Tibial artery (tissue), 4 donors: Measurements from ENCODE around the gene LMOD1.

Experiments used
- DNase-seq, 2 donors: peaks; one replicate each; pipeline ENCODE4 v3.0.0-alpha.2; 2019
- H3K27ac ChIP-seq, 2 donors: fragments of 200-600 bp; sonication (generic) in 1 of 2; 1 replicate in 1 of 2; 2 replicates in 1 of 2; pipeline ENCODE4 v1.5.1; 2018 to 2019; ENCODE audit warnings: mild to moderate bottlenecking in 1 of 2
- H3K27me3 ChIP-seq, 2 donors: fragments of 200-600 bp; sonication (generic) in 1 of 2; one replicate each; pipeline versions ENCODE4 v1.5.1 to v1.6.0; 2016 to 2019
- H3K36me3 ChIP-seq, 3 donors: fragments of 200-600 bp; sonication (generic) in 2 of 3; one replicate each; pipeline ENCODE4 v1.5.1; 2016 to 2019; ENCODE audit warnings: mild to moderate bottlenecking in 2 of 3
- H3K4me1 ChIP-seq, 4 donors: fragments of 200-600 bp; sonication (generic) in 2 of 4; 1 replicate in 3 of 4; 2 replicates in 1 of 4; pipeline ENCODE4 v1.5.1; 2016 to 2019
- H3K4me3 ChIP-seq, 2 donors: fragments of 200-600 bp; sonication (generic) in 1 of 2; 1 replicate in 1 of 2; 2 replicates in 1 of 2; pipeline ENCODE4 v1.5.1; 2018 to 2019; ENCODE audit warnings: mild to moderate bottlenecking in 2 of 2
- H3K9me3 ChIP-seq, 3 donors: fragments of 200-600 bp; sonication (generic) in 1 of 3; one replicate each; pipeline ENCODE4 v1.5.1; 2016 to 2019
- intact Hi-C: fragments of 100-400 bp; cut with DNase I; formaldehyde crosslinking; loops from one replicate; pipeline ENCODE4 v1.15.0; 2023; ENCODE audit warnings: low total_unique reads
- TF ChIP-seq, protein P1 (sequence below), 2 experiments: fragments of 200-600 bp in 1 of 2; fragments of 450-650 bp in 1 of 2; IDR thresholded peaks; one replicate each; pipeline ENCODE4 v1.5.1; 2017 to 2019; ENCODE audit warnings: antibody characterized with exemption in 2 of 2, mild to moderate bottlenecking in 1 of 2, moderate library complexity in 1 of 2

The LMOD1 gene

DNA sequence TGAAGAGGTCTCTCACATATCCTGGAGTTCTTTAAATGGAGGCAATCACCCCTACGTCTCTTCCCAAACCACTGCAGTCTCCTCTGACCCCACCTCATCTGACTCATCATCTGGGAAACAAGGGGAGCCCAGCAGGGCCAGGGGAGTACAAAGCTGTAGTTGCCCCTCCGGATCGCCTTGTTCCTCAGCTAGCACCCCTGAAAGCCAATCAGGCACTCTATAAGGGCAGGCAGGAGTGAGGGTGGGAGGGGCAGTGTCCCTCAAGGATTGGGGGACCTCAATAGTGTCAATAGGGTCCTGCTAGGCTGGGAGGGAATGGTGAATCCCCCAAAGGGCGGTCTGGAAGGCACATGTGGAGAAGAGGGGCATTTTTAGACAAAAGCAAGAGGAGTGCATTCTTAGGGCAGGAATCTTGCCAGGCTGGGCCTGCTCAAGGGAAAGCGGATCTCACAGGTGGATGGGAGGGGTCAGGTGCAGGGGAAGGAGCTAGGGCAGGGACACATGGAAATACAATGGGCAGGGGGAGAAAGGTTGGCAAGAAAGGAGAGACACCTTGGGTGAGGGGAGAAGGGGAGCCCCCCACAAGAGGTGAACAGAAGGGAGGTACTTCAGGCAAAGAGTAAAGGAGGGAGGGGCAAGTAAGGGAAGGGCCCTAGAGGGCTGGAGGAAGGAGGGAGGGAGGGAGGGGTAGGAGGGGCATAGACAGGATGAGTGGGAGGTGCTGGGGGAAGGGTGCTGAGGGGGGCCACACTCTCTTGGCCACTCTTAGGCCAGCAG lies 51.8 kb downstream of the LMOD1 start:
- no peaks in the 10 kb centered on the region for H3K27me3 ChIP-seq
- DNase-seq, result no peak
- peaks cover 29 to 43% (median 35%) of the 10 kb centered on the region in 3 donors for H3K36me3 ChIP-seq
- H3K9me3 ChIP-seq, result no peaks in the 10 kb centered on the region
- H3K27ac ChIP-seq, result peak overlapping the region; percentile 76 to 95
- peaks cover 0 to 98% (median 77%) of the 10 kb centered on the region in 4 donors for H3K4me1 ChIP-seq
- intact Hi-C loops, result loop anchor here (5.0 kb wide), 2 partner anchors 48 to 78 kb away; no protein-coding TSS in a partner anchor
- no peak overlapping the region for H3K4me3 ChIP-seq
- TF ChIP-seq, protein P1, sequence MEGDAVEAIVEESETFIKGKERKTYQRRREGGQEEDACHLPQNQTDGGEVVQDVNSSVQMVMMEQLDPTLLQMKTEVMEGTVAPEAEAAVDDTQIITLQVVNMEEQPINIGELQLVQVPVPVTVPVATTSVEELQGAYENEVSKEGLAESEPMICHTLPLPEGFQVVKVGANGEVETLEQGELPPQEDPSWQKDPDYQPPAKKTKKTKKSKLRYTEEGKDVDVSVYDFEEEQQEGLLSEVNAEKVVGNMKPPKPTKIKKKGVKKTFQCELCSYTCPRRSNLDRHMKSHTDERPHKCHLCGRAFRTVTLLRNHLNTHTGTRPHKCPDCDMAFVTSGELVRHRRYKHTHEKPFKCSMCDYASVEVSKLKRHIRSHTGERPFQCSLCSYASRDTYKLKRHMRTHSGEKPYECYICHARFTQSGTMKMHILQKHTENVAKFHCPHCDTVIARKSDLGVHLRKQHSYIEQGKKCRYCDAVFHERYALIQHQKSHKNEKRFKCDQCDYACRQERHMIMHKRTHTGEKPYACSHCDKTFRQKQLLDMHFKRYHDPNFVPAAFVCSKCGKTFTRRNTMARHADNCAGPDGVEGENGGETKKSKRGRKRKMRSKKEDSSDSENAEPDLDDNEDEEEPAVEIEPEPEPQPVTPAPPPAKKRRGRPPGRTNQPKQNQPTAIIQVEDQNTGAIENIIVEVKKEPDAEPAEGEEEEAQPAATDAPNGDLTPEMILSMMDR (IDR thresholded peaks at IDR 0.05), result no peak

DNA sequence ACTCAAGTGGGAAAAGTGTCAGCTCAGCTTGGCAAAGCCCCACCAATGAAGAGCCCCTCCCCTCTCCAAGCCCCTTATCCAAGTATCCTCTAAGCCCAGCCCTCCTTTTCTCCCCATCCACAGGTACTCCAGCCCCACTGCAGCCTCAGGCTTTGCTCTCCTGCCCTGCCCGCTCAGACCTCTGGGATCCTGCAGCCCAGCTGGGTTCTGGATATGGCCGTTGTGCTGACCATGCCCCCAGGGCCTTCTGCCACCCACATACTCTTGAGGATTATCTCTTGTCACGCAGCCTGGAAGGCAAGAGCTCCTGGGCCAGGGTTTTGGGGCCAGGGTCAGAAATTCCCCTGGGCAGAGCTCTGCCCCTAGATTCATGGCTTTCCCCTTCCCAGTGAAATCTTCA lies 52.9 kb downstream of the LMOD1 start:
- H3K4me3 ChIP-seq, result no peak overlapping the region
- DNase-seq, result no peak
- H3K27ac ChIP-seq, result peak overlapping the region; percentile 76 to 95
- H3K9me3 ChIP-seq, result no peaks in the 10 kb centered on the region
- intact Hi-C loops, result no loop called here
- TF ChIP-seq, protein P1 (IDR thresholded peaks at IDR 0.05), result no peak
- no peaks in the 10 kb centered on the region for H3K27me3 ChIP-seq
- H3K36me3 ChIP-seq, result peaks cover 18 to 32% (median 24%) of the 10 kb centered on the region in 3 donors
- peaks cover 0 to 92% (median 69%) of the 10 kb centered on the region in 4 donors for H3K4me1 ChIP-seq

DNA sequence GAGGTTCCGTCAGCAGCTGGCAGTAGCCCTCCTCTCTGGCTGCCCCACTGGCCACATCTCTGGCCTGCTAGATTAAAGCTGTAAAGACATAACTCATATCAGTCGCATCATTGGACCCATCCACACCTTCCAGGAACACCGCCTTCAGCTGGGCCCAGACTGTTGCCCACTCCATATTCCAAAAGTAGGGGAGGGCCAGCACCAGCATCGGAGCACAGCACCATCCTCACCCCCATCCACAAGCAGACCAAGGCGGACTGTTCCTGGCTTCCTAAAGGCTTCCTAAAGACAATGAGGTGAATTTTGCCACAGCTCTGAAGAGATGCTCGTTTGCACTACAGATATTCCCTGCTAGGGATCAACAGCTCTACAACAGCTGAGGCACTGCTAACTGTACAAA lies 54.1 kb downstream of the LMOD1 start:
- peak overlapping the region; percentile 76 to 95 for H3K27ac ChIP-seq
- peaks cover 0 to 87% (median 61%) of the 10 kb centered on the region in 4 donors for H3K4me1 ChIP-seq
- DNase-seq, result no peak
- H3K27me3 ChIP-seq, result no peaks in the 10 kb centered on the region
- no peak overlapping the region for H3K4me3 ChIP-seq
- no peaks in the 10 kb centered on the region for H3K9me3 ChIP-seq
- TF ChIP-seq, protein P1 (IDR thresholded peaks at IDR 0.05), result no peak
- intact Hi-C loops, result no loop called here
- H3K36me3 ChIP-seq, result peaks cover 6 to 20% (median 11%) of the 10 kb centered on the region in 3 donors

DNA sequence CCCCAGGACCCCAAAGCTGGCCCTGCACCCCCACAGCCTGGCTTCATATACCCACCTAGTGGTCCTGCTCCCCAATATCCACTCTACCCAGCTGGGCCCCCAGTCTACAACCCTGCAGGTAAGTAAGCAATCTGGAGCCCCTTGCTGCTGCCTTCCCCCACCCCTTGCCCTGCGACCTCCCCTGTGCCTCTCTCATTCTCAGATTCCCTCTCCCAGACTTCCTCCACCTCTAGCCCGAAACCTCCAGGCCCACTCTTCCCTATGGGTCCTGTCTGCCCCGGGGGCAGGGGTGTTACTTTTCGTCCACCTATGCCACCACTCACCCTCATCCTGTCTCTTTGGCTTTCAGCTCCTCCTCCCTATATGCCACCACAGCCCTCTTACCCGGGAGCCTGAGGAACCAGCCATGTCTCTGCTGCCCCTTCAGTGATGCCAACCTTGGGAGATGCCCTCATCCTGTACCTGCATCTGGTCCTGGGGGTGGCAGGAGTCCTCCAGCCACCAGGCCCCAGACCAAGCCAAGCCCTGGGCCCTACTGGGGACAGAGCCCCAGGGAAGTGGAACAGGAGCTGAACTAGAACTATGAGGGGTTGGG lies 54.8 kb downstream of the LMOD1 start:
- Histone ChIP-seq H3K36me3 (peaks cover 3 to 13% (median 5%) of the 10 kb centered on the region in 3 donors), H3K4me1 (peaks cover 0 to 80% (median 54%) of the 10 kb centered on the region in 4 donors), H3K4me3 (no peak overlapping the region), H3K27ac (peak overlapping the region; percentile 76 to 95), H3K9me3 (no peaks in the 10 kb centered on the region), H3K27me3 (no peaks in the 10 kb centered on the region)
- intact Hi-C loops, result no loop called here
- DNase-seq, result peak; percentile 19 to 64
- TF ChIP-seq, protein P1 (IDR thresholded peaks at IDR 0.05), result no peak

DNA sequence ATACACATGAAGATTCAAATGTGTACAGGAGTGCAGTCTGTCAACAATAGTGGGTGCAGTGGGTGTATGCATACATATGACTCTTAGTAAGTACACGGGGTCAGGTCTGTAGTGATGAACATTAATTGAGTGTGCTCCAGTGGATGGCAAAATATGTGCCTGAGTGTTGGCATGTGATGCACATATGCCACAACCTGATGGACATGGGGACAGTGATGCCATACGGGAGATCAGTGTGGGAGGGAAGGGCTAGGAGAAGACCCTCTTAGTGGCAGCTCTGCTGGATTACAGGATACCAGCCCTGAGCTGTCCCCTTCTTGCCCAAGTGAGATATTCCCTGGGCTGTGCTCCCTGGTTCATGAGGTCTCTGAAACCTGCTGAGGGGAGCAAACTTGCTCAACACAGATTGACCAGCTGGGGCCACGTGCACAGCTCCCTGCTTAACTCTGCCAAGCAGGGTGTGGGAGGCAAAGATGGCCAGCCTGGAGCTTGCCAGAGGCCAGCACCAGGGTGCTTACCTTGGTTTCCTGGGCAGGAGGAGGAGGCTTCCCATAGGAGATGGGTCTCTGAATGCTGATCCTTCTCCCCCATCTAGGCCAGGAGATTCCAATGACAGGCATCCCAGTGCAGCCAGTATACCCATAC lies 55.4 kb downstream of the LMOD1 start:
- Histone ChIP-seq H3K4me3 (no peak overlapping the region), H3K4me1 (peaks cover 0 to 78% (median 50%) of the 10 kb centered on the region in 4 donors), H3K9me3 (no peaks in the 10 kb centered on the region), H3K27ac (peak overlapping the region; percentile 76 to 95), H3K36me3 (peaks cover 0 to 8% (median 0%) of the 10 kb centered on the region in 3 donors), H3K27me3 (no peaks in the 10 kb centered on the region)
- TF ChIP-seq, protein P1 (IDR thresholded peaks at IDR 0.05), result no peak
- peak; percentile 15 to 70 for DNase-seq
- intact Hi-C loops, result no loop called here
